Esophagus squamous epithelium (tissue), 5 donors: ENCODE data around the gene ATL3. TPM values are rescaled to one million over a fixed set of nuclear protein-coding genes. Genes with fewer than 3 reads are reported as not detected.
A peak's percentile ranks its signal among the peaks of the same experiment; 100 is the strongest.
"Not testable (repeated sequence)": the region's sequence is repeated elsewhere in the genome, so short reads cannot be mapped to it uniquely, and the experiment has no call there.

Source experiments
- DNase-seq: peaks from one replicate; lab custom pipeline; 2025; lab: John Stamatoyannopoulos, UW
- H3K27ac ChIP-seq, 4 donors: fragments of 200-600 bp; sonication (generic); one replicate each; pipeline ENCODE4 v1.5.1; 2016 to 2019; ENCODE audit warnings: mild to moderate bottlenecking in 1 of 4
- H3K27me3 ChIP-seq, 4 donors: fragments of 200-600 bp; sonication (generic); 1 replicate in 3 of 4; 2 replicates in 1 of 4; pipeline versions ENCODE4 v1.5.1 to v1.6.0; 2017 to 2021; ENCODE audit warnings: antibody characterized with exemption in 1 of 4
- H3K36me3 ChIP-seq, 3 donors: fragments of 200-600 bp; sonication (generic); one replicate each; pipeline ENCODE4 v1.5.1; 2016 to 2019
- H3K4me1 ChIP-seq, 3 donors: fragments of 200-600 bp; sonication (generic); one replicate each; pipeline ENCODE4 v1.5.1; 2017 to 2019
- H3K4me3 ChIP-seq, 4 donors: fragments of 200-600 bp; sonication (generic); 1 replicate in 3 of 4; 2 replicates in 1 of 4; pipeline ENCODE4 v1.5.1; 2016 to 2019; ENCODE audit warnings: mild to moderate bottlenecking in 2 of 4, moderate library complexity in 1 of 4
- H3K9me3 ChIP-seq, 3 donors: fragments of 200-600 bp; sonication (generic); one replicate each; pipeline ENCODE4 v1.5.1; 2016 to 2019
- POLR2A ChIP-seq, 4 donors: fragments of 450-650 bp; IDR thresholded peaks; one replicate each; pipeline ENCODE4 v1.6.1; 2017; ENCODE audit warnings: antibody characterized with exemption in 4 of 4, mild to moderate bottlenecking in 4 of 4, moderate library complexity in 3 of 4
- WGBS, 2 donors: methylation state at CpG; one replicate each; pipeline ENCODE4 v1.1.5; 2018; 5-methylcytosine and 5-hydroxymethylcytosine counted together
- intact Hi-C: fragments of 100-400 bp; cut with DNase I; formaldehyde crosslinking; loops from one replicate; pipeline ENCODE4 v1.15.0; 2022
- small RNA-seq, 4 donors: library from RNA; depleted of rRNA; stranded (forward); fragments of <200 nt; gene quantifications; one replicate each; pipeline ENCODE3, GENCODE V24; 2016
- total RNA-seq, 4 donors: library from RNA; depleted of rRNA; stranded (reverse); fragments of >200 nt; gene quantifications; one replicate each; pipeline ENCODE4 v1.1.0, GENCODE V29; 2016
- TF ChIP-seq, protein P1 (sequence below), 6 experiments: fragments of 450-650 bp in 4 of 6; fragments of 200-600 bp in 2 of 6; sonication (generic) in 2 of 6; IDR thresholded peaks; one replicate each; pipeline ENCODE4 v1.5.1; 2016 to 2019; ENCODE audit warnings: antibody characterized with exemption in 6 of 6, mild to moderate bottlenecking in 4 of 6, moderate library complexity in 4 of 6
- donor health status: DM: yes; HTN: yes; CAD: no.

Gene ATL3
- total RNA-seq, 4 donors from 2014 or later: 39.1 to 79.7 (median 55.3) TPM

- Histone ChIP-seq H3K4me1 (no peaks in the 10 kb centered on the region), H3K9me3 (peaks cover 0 to 22% (median 9%) of the 10 kb centered on the region in 3 donors), H3K27me3 (no peaks in the 10 kb centered on the region), H3K36me3 (peaks cover 0 to 46% (median 0%) of the 10 kb centered on the region in 3 donors), H3K4me3 (no peak overlapping the region), H3K27ac (peak overlapping the region in 1 of 4 donors; percentile 16)
- intact Hi-C loops: no loop called here
- no peak for DNase-seq
- TF ChIP-seq, protein P1, sequence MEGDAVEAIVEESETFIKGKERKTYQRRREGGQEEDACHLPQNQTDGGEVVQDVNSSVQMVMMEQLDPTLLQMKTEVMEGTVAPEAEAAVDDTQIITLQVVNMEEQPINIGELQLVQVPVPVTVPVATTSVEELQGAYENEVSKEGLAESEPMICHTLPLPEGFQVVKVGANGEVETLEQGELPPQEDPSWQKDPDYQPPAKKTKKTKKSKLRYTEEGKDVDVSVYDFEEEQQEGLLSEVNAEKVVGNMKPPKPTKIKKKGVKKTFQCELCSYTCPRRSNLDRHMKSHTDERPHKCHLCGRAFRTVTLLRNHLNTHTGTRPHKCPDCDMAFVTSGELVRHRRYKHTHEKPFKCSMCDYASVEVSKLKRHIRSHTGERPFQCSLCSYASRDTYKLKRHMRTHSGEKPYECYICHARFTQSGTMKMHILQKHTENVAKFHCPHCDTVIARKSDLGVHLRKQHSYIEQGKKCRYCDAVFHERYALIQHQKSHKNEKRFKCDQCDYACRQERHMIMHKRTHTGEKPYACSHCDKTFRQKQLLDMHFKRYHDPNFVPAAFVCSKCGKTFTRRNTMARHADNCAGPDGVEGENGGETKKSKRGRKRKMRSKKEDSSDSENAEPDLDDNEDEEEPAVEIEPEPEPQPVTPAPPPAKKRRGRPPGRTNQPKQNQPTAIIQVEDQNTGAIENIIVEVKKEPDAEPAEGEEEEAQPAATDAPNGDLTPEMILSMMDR (IDR thresholded peaks at IDR 0.05): no peak
- TF ChIP-seq POLR2A (IDR thresholded peaks at IDR 0.05): no peak
Measured at GRCh38 chr11:63583357-63583677, 87.9 kb downstream of the ATL3 start.

DNA sequence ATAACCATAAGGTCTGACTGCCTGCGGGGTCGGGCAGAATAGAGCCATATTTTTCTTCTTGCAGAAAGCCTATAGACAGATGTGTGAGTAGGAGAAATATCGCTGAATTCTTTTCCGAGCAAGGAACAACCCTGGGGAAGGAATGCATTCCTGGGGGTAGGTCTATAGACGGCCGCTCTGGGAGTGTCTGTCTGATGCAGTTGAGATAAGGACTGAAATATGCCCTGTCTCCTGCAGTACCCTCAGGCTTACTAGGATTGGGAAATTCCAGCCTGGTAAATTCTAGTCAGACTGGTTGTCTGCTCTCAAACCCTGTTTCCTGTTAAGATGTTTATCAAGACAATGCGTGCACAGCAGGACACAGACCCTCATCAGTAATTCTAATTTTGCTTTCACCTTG is 90.0 kb downstream of the ATL3 start:
- H3K4me3 ChIP-seq, DNase-seq, H3K27me3 ChIP-seq, H3K27ac ChIP-seq, H3K4me1 ChIP-seq, intact Hi-C loops: not testable (repeated sequence)
- WGBS, 2 donors: 82 to 89% methylated on average over 7 of the region's 7 CpGs
- Histone ChIP-seq H3K36me3 (peaks cover 0 to 36% (median 0%) of the 10 kb centered on the region in 3 donors), H3K9me3 (peaks cover 0 to 22% (median 9%) of the 10 kb centered on the region in 3 donors)

DNA sequence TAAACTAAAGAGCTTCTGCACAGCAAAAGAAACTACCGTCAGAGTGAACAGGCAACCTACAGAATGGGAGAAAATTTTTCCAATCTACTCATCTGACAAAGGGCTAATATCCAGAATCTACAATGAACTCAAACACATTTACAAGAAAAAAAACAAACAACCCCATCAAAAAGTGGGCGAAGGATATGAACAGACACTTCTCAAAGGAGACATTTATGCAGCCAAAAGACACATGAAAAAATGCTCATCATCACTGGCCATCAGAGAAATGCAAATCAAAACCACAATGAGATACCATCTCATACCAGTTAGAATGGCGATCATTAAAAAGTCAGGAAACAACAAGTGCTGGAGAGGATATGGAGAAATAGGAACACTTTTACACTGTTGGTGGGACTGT is 92.3 kb downstream of the ATL3 start:
- DNase-seq, H3K27ac ChIP-seq, H3K27me3 ChIP-seq, intact Hi-C loops, H3K4me3 ChIP-seq: not testable (repeated sequence)
- 91 to 92% methylated on average over 2 to 3 of the region's 3 CpGs for WGBS, 2 donors
- Histone ChIP-seq H3K4me1 (peaks cover 0 to 16% (median 13%) of the 10 kb centered on the region in 3 donors), H3K9me3 (peaks cover 0 to 22% (median 9%) of the 10 kb centered on the region in 3 donors), H3K36me3 (peaks cover 0 to 26% (median 0%) of the 10 kb centered on the region in 3 donors)

DNA sequence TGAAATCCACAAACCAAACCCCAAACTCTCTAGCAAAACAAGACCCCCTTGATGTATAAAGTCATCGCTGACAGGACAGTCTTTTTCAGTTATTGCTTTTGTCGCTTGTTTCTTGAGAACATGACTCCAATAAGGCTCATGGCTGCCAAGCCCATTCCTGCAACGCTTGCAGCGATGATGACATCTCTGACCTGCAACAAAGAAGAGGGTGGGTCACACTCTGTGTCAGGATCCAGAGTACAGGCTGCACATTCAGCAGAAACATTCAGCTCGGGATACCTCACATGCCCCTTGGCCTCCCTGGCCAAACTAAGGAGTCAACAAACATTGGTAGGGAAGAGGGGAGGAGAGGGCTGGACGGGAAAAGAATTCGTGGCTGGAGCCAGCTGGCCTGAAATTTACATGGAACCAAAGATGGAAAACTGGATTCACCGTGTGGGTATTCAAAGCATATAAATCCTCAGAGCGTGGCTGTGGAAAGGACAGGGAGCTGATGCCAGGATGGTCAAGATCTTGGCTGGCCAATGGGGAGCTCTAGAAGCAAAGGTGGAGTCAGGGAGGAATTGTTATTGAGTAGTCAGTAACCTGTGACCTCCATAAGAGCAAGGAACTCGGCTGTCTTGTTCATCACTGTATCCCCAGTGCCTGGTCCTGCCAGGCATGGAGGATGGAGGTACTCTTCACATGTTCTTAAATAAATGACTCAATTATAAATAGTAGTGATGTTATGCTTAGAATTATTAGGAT is 96.1 kb downstream of the ATL3 start:
- Histone ChIP-seq H3K4me1 (peaks cover 0 to 20% (median 15%) of the 10 kb centered on the region in 3 donors), H3K4me3 (peak overlapping the region; percentile 26 to 57 (median 33)), H3K27ac (peak overlapping the region; percentile 73 to 88 (median 76)), H3K36me3 (no peaks in the 10 kb centered on the region), H3K9me3 (peaks cover 0 to 4% (median 0%) of the 10 kb centered on the region in 3 donors), H3K27me3 (no peaks in the 10 kb centered on the region)
- no peak for DNase-seq
- TF ChIP-seq POLR2A (IDR thresholded peaks at IDR 0.05): no peak
- TF ChIP-seq, protein P1 (IDR thresholded peaks at IDR 0.05): no peak
- intact Hi-C loops: no loop called here
- 47 to 57% methylated on average over 10 of the region's 10 CpGs for WGBS, 2 donors

Small RNA genes lying within 50 kb of the gene (small RNA-seq; reads per million reads assigned to genes)
- 0 to 0.14 (median 0) reads per million in 4 donors for gene AP000753.3

Other genes starting within 250 kb of the ATL3 start
- 1 to 10 TPM in 2 of 4 donors, under 1 TPM in 1, not detected in 1; 0.13 to 1.3 (median 1.1) TPM for gene PLAAT5, start 180.2 kb downstream of the ATL3 start, total RNA-seq
- gene LGALS12, start 165.3 kb downstream of the ATL3 start, total RNA-seq: not detected
- gene PLAAT4, start 134.6 kb downstream of the ATL3 start, total RNA-seq: 10 to 100 TPM in 2 of 4 donors, 1 to 10 TPM in 2; 3.9 to 32.6 (median 11.7) TPM
- gene PLAAT2, start 108.0 kb downstream of the ATL3 start, total RNA-seq: under 1 TPM in 1 of 4 donors, not detected in 3; 0.47 TPM
- gene PLAAT3, start 56.9 kb downstream of the ATL3 start, total RNA-seq: 10 to 100 TPM in 1 of 4 donors, 1 to 10 TPM in 2, under 1 TPM in 1; 0.57 to 15.4 (median 4.5) TPM
- gene RTN3, start 10.1 kb upstream of the ATL3 start, total RNA-seq: 10 to 100 TPM; 48.0 to 78.3 (median 58.4) TPM
- gene ZFTA, start 97.4 kb upstream of the ATL3 start, total RNA-seq: 10 to 100 TPM in 1 of 4 donors, 1 to 10 TPM in 3; 2.9 to 12.0 (median 4.6) TPM
- gene SPINDOC, start 142.1 kb upstream of the ATL3 start, total RNA-seq: 1 to 10 TPM; 3.4 to 8.8 (median 6.1) TPM
- 10 to 100 TPM; 47.0 to 91.0 (median 62.2) TPM for gene MARK2, start 167.7 kb upstream of the ATL3 start, total RNA-seq
- gene RCOR2, start 245.8 kb upstream of the ATL3 start, total RNA-seq: under 1 TPM in 3 of 4 donors, not detected in 1; 0.19 to 0.49 (median 0.22) TPM